ENCODE results near the gene PARD3.

DNA sequence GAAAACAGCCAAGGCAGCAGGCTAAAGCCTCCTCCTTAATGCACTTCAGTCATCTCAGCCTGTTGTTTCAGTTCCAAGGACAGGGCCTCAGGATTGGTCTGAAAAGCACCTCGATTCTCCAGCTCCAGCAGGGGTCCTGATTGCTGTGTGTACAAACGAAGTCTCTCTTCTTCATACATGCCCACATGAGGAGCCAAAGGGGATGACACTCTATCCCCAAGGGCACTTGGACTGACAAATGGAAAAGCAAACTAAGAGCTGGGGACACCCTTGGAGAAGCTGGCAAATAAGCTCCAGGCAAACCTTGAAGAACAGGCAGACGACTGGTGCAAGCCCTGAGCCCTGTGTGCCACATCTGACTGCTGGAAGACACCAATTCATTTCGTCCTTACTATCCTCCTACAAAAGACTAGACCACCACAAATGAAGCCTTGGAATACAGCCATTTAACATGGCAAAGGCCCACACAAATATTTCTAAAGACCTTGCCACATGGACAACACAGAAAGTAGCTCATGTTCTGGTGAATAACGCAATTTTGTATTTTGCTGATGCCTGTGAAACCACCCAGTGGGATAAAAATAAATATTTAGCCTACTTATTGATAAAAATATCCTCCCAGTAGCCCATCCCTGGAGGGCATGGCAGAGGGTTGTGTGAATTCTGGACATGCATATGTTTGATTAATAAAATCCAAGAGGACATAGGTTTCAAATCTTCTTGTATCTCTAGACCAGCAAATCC, 61.9 kb downstream of the PARD3 start:
- TF ChIP-seq, protein P1, sequence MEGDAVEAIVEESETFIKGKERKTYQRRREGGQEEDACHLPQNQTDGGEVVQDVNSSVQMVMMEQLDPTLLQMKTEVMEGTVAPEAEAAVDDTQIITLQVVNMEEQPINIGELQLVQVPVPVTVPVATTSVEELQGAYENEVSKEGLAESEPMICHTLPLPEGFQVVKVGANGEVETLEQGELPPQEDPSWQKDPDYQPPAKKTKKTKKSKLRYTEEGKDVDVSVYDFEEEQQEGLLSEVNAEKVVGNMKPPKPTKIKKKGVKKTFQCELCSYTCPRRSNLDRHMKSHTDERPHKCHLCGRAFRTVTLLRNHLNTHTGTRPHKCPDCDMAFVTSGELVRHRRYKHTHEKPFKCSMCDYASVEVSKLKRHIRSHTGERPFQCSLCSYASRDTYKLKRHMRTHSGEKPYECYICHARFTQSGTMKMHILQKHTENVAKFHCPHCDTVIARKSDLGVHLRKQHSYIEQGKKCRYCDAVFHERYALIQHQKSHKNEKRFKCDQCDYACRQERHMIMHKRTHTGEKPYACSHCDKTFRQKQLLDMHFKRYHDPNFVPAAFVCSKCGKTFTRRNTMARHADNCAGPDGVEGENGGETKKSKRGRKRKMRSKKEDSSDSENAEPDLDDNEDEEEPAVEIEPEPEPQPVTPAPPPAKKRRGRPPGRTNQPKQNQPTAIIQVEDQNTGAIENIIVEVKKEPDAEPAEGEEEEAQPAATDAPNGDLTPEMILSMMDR (IDR thresholded peaks at IDR 0.05; ENCODE audit: insufficient read depth, low read depth, low read length): no peak
- no peak for TF ChIP-seq EZH2 (IDR thresholded peaks at IDR 0.05; ENCODE audit: insufficient read depth, low read length)

All from astrocyte (in vitro differentiated cells and primary cell).